ENCODE data around the gene AKR1A1.

GRCh38 chr1:45569962-45570581 is 19.4 kb downstream of the AKR1A1 start:
- TF ChIP-seq TAF1 (IDR thresholded peaks at IDR 0.05; ENCODE audit: low read depth, low read length) (no peak), PAX5 (IDR thresholded peaks at IDR 0.05; ENCODE audit: insufficient read depth, low read length, severe bottlenecking) (no peak), POLR2A (IDR thresholded peaks at IDR 0.05; ENCODE audit: low read depth, low read length) (no peak)

Data from GM12891 (cell line).